ENCODE results near the gene AOPEP. TPM values are rescaled to one million over a fixed set of nuclear protein-coding genes. Genes with fewer than 3 reads are reported as not detected.
A peak's percentile ranks its signal among the peaks of the same experiment; 100 is the strongest.

The AOPEP gene
- polyA plus RNA-seq, 1 of the 3 experiments (the other 2 are of a cell fraction), result 54.6 TPM

DNA sequence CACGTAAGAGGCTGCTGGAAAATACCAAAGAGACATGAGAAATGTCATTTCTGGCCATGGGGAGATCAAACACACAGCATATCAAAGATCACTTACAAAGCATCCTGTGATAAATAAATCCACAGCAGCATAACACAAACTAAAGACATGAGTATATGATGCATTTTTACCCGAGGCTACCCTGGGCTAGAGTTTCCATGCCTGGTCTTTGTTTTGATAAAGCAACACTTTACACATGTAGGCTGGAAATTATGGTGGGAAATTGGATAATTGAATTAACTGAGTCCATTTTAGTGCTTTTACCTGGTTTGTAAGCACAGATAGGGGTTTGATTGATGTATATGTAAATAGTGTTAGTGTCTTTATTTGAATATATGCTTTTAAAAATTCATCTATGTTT is 288.4 kb downstream of the AOPEP start:
- 59% methylated on average over 2 of the region's 2 CpGs for WGBS (ENCODE audit: low lambda C conversion rate)
- no peak overlapping the region for H2AFZ ChIP-seq (ENCODE audit: low read depth)
- DNase-seq, result peak; percentile 64
- H3K9me3 ChIP-seq, result no peaks in the 10 kb centered on the region
- no peaks in the 10 kb centered on the region for H3K27me3 ChIP-seq (ENCODE audit: insufficient read depth)
- peak overlapping the region; percentile 48 to 94 for H3K27ac ChIP-seq (ENCODE audit: low read depth in 2 of 2, low read length in 1 of 2)
- TF ChIP-seq, protein P1, sequence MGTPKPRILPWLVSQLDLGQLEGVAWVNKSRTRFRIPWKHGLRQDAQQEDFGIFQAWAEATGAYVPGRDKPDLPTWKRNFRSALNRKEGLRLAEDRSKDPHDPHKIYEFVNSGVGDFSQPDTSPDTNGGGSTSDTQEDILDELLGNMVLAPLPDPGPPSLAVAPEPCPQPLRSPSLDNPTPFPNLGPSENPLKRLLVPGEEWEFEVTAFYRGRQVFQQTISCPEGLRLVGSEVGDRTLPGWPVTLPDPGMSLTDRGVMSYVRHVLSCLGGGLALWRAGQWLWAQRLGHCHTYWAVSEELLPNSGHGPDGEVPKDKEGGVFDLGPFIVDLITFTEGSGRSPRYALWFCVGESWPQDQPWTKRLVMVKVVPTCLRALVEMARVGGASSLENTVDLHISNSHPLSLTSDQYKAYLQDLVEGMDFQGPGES (IDR thresholded peaks at IDR 0.05; ENCODE audit: low read depth, low read length), result no peak
- no peak for TF ChIP-seq YY1 (IDR thresholded peaks at IDR 0.05; ENCODE audit: low read depth)
- peak in 1 of 2 experiments; percentile 90; a peak in 1 of 4 replicates for TF ChIP-seq EP300 (IDR thresholded peaks at IDR 0.05; ENCODE audit: borderline replicate concordance in 1 of 2, low read depth in 1 of 2, low read length in 1 of 2)
- TF ChIP-seq NRF1 (IDR thresholded peaks at IDR 0.05; ENCODE audit: low read depth, low read length), result no peak
- peak; percentile 50; the same call in 1 of the 2 replicates for TF ChIP-seq MXI1 (IDR thresholded peaks at IDR 0.05; ENCODE audit: low read depth, low read length)
- peak; percentile 89 for TF ChIP-seq FOXJ3 (CRISPR knock-in tag; IDR thresholded peaks at IDR 0.05)
- peak; percentile 87 for TF ChIP-seq RCOR1 (IDR thresholded peaks at IDR 0.05; ENCODE audit: low read length)
- TF ChIP-seq TEAD4 (IDR thresholded peaks at IDR 0.05; ENCODE audit: borderline replicate concordance, insufficient read depth), result 0 out of 2 replicates have a peak, but pooled peaks have one; percentile 12
- TF ChIP-seq TCF12 (IDR thresholded peaks at IDR 0.05), result no peak
- peak; percentile 92 for TF ChIP-seq GATA2 (CRISPR knock-in tag; IDR thresholded peaks at IDR 0.05)
- no peak for TF ChIP-seq EZH2phosphoT487 (IDR thresholded peaks at IDR 0.05; ENCODE audit: borderline replicate concordance, low read depth)
- peak; percentile 11; the same call in 1 of the 2 replicates for TF ChIP-seq RAD21 (IDR thresholded peaks at IDR 0.05; ENCODE audit: low read length)
- no peak for TF ChIP-seq SIN3A (IDR thresholded peaks at IDR 0.05; ENCODE audit: borderline replicate concordance, low read depth, low read length)
- no peak for TF ChIP-seq ELF1 (IDR thresholded peaks at IDR 0.05)
- no peak for TF ChIP-seq FOXM1 (IDR thresholded peaks at IDR 0.05; ENCODE audit: low read depth)
- TF ChIP-seq CHD2 (IDR thresholded peaks at IDR 0.05; ENCODE audit: low read length, partially characterized antibody), result peak; percentile 65
- TF ChIP-seq RFX5 (IDR thresholded peaks at IDR 0.05; ENCODE audit: low read length), result no peak
- no peak for TF ChIP-seq RXRA (IDR thresholded peaks at IDR 0.05; ENCODE audit: borderline replicate concordance, low read depth)
- TF ChIP-seq, protein P2, sequence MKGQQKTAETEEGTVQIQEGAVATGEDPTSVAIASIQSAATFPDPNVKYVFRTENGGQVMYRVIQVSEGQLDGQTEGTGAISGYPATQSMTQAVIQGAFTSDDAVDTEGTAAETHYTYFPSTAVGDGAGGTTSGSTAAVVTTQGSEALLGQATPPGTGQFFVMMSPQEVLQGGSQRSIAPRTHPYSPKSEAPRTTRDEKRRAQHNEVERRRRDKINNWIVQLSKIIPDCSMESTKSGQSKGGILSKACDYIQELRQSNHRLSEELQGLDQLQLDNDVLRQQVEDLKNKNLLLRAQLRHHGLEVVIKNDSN (IDR thresholded peaks at IDR 0.05; ENCODE audit: borderline replicate concordance, low read depth), result no peak
- TF ChIP-seq SMC3 (IDR thresholded peaks at IDR 0.05; ENCODE audit: low read depth, low read length), result no peak
- TF ChIP-seq TAF1 (IDR thresholded peaks at IDR 0.05; ENCODE audit: borderline replicate concordance, low read depth, low read length), result no peak
- no peak for TF ChIP-seq FOSL2 (IDR thresholded peaks at IDR 0.05; ENCODE audit: borderline replicate concordance, low read depth)
- TF ChIP-seq, protein P3, sequence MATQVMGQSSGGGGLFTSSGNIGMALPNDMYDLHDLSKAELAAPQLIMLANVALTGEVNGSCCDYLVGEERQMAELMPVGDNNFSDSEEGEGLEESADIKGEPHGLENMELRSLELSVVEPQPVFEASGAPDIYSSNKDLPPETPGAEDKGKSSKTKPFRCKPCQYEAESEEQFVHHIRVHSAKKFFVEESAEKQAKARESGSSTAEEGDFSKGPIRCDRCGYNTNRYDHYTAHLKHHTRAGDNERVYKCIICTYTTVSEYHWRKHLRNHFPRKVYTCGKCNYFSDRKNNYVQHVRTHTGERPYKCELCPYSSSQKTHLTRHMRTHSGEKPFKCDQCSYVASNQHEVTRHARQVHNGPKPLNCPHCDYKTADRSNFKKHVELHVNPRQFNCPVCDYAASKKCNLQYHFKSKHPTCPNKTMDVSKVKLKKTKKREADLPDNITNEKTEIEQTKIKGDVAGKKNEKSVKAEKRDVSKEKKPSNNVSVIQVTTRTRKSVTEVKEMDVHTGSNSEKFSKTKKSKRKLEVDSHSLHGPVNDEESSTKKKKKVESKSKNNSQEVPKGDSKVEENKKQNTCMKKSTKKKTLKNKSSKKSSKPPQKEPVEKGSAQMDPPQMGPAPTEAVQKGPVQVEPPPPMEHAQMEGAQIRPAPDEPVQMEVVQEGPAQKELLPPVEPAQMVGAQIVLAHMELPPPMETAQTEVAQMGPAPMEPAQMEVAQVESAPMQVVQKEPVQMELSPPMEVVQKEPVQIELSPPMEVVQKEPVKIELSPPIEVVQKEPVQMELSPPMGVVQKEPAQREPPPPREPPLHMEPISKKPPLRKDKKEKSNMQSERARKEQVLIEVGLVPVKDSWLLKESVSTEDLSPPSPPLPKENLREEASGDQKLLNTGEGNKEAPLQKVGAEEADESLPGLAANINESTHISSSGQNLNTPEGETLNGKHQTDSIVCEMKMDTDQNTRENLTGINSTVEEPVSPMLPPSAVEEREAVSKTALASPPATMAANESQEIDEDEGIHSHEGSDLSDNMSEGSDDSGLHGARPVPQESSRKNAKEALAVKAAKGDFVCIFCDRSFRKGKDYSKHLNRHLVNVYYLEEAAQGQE (IDR thresholded peaks at IDR 0.05; ENCODE audit: low read depth, low read length), result no peak
- no peak for TF ChIP-seq POLR2AphosphoS5 (IDR thresholded peaks at IDR 0.05; ENCODE audit: low read depth, low read length)
- no peaks in the 10 kb centered on the region for H4K20me1 ChIP-seq (ENCODE audit: insufficient read depth)
- peaks cover 12 to 24% of the 10 kb centered on the region in 2 experiments; a peak in 3 of 4 replicates for H3K4me1 ChIP-seq (ENCODE audit: control insufficient read depth in 1 of 2, insufficient read depth in 2 of 2, low read depth in 1 of 2, low read length in 1 of 2)
- ChIA-PET POLR2A (interaction anchor here (0.6 kb wide), 1 partner anchor 12 kb away, joined by 3 read pairs; no protein-coding TSS in a partner anchor), CTCF (no interaction called here)
- peaks cover 92% of the 10 kb centered on the region for H3K79me2 ChIP-seq (ENCODE audit: insufficient read depth)
- peaks cover 70 to 76% of the 10 kb centered on the region in 2 experiments for H3K36me3 ChIP-seq (replicated peaks in 1 of 2; ENCODE audit: control insufficient read depth in 1 of 2, insufficient read depth in 2 of 2, low read length in 1 of 2)
- H3K9me2 ChIP-seq, result no peaks in the 10 kb centered on the region
- no peak overlapping the region for H3K4me3 ChIP-seq (ENCODE audit: low read depth in 2 of 2, low read length in 1 of 2)
- H3K9ac ChIP-seq, result no peak overlapping the region
- peaks cover 40% of the 10 kb centered on the region for H3F3A ChIP-seq (replicated peaks; ENCODE audit: insufficient read depth)
- H3K4me2 ChIP-seq, result no peak overlapping the region
